ENCODE results near the gene USP35.

DNA sequence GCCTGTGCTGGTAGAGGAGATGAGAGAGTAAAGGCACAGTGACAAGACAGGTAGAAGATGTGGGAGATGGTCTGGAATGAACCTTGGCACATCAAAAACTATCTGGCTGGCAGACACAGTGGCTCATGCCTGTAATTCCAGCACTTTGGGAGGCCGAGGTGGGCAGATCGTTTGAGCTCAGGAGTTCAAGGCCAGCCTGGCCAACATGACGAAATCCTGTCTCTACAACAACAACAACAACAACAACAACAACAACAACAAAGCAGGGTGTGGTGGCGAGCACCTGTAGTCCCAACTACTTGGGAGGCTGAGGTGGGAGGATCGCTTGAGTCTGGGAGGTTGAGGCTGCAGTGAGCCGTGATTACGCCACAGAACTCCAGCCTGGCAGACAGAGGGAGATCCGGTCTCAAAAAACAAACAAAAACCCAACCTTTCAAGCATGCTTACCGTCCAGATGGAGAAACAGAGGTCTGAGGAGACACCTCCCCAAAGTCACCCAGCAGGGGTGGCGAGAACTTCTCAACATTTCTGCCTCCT is 12.0 kb upstream of the USP35 start:
- TF ChIP-seq, protein P1, sequence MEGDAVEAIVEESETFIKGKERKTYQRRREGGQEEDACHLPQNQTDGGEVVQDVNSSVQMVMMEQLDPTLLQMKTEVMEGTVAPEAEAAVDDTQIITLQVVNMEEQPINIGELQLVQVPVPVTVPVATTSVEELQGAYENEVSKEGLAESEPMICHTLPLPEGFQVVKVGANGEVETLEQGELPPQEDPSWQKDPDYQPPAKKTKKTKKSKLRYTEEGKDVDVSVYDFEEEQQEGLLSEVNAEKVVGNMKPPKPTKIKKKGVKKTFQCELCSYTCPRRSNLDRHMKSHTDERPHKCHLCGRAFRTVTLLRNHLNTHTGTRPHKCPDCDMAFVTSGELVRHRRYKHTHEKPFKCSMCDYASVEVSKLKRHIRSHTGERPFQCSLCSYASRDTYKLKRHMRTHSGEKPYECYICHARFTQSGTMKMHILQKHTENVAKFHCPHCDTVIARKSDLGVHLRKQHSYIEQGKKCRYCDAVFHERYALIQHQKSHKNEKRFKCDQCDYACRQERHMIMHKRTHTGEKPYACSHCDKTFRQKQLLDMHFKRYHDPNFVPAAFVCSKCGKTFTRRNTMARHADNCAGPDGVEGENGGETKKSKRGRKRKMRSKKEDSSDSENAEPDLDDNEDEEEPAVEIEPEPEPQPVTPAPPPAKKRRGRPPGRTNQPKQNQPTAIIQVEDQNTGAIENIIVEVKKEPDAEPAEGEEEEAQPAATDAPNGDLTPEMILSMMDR (conservative IDR thresholded peaks at IDR 0.05; ENCODE audit: low read depth, low read length): no peak
- TF ChIP-seq EZH2phosphoT487 (IDR thresholded peaks at IDR 0.05; ENCODE audit: borderline replicate concordance, low read length) (no peak), EZH2 (IDR thresholded peaks at IDR 0.05; ENCODE audit: low read length, unreplicated experiment) (no peak)
